ENCODE measurements around the gene SURF2.
"Not testable (repeated sequence)": the region's sequence is repeated elsewhere in the genome, so short reads cannot be mapped to it uniquely, and the experiment has no call there.

SURF2 gene

GRCh38 chr9:133322701-133323100 lies 33.6 kb upstream of the SURF2 start:
- no peak for TF ChIP-seq CTCF (IDR thresholded peaks at IDR 0.05; ENCODE audit: low read depth, low read length)
- H3K4me3 ChIP-seq (ENCODE audit: low read depth, low read length), result no peak overlapping the region

- no peak overlapping the region for H3K4me3 ChIP-seq (ENCODE audit: low read depth, low read length)
- TF ChIP-seq CTCF (IDR thresholded peaks at IDR 0.05; ENCODE audit: low read depth, low read length), result no peak
Measured at GRCh38 chr9:133323211-133323610, 33.1 kb upstream of the SURF2 start.

GRCh38 chr9:133323991-133324703 lies 32.2 kb upstream of the SURF2 start:
- no peak overlapping the region for H3K4me3 ChIP-seq (ENCODE audit: low read depth, low read length)
- no peak for TF ChIP-seq CTCF (IDR thresholded peaks at IDR 0.05; ENCODE audit: low read depth, low read length)

GRCh38 chr9:133327021-133327420 lies 29.3 kb upstream of the SURF2 start:
- not testable (repeated sequence) for H3K4me3 ChIP-seq (ENCODE audit: low read depth, low read length)

GRCh38 chr9:133327834-133328484 lies 28.4 kb upstream of the SURF2 start:
- no peak overlapping the region for H3K4me3 ChIP-seq (ENCODE audit: low read depth, low read length)
- TF ChIP-seq CTCF (IDR thresholded peaks at IDR 0.05; ENCODE audit: low read depth, low read length), result no peak

GRCh38 chr9:133329306-133330156 lies 26.8 kb upstream of the SURF2 start:
- H3K4me3 ChIP-seq (ENCODE audit: low read depth, low read length), result not testable (repeated sequence)
- TF ChIP-seq CTCF (IDR thresholded peaks at IDR 0.05; ENCODE audit: low read depth, low read length), result peak; percentile 45

GRCh38 chr9:133331221-133331620 lies 25.1 kb upstream of the SURF2 start:
- no peak for TF ChIP-seq CTCF (IDR thresholded peaks at IDR 0.05; ENCODE audit: low read depth, low read length)
- no peak overlapping the region for H3K4me3 ChIP-seq (ENCODE audit: low read depth, low read length)

Measured in WI38 (cell line).